PC-3 (cell line): ENCODE measurements around the gene CYP2E1. TPM values are rescaled to one million over a fixed set of nuclear protein-coding genes. Genes with fewer than 3 reads are reported as not detected.
A peak's percentile ranks its signal among the peaks of the same experiment; 100 is the strongest.
"Not testable (repeated sequence)": the region's sequence is repeated elsewhere in the genome, so short reads cannot be mapped to it uniquely, and the experiment has no call there.

Experiments
- ATAC-seq: fragments of 200-7000 bp; cut with Tn5 transposase; 2 replicates; pipeline ENCODE4 v1.9.1; 2020; ENCODE audit warnings: mild to moderate bottlenecking, moderate library complexity
- BruUV-seq: library from RNA; stranded (reverse); fragments of 400-500 nt; replicated peaks from 2 replicates; lab custom pipeline; 2021; lab: Mats Ljungman, UMichigan
- CTCF ChIA-PET: fragments of 300-600 bp; sonication (Branson Sonifier 250); formaldehyde crosslinking; loops from one replicate; lab custom pipeline; 2022; ENCODE audit warnings: antibody characterized with exemption; lab: Charles Lee
- POLR2A ChIA-PET: fragments of 300-600 bp; sonication (Branson Sonifier 250); formaldehyde crosslinking; loops from one replicate; lab custom pipeline; 2022; ENCODE audit warnings: antibody characterized with exemption; ENCODE audit not compliant: unreplicated experiment; lab: Charles Lee
- DNase-seq: peaks from one replicate; pipeline ENCODE4 v3.0.0-alpha.2; 2015
- H2AFZ ChIP-seq: fragments of 300-600 bp; sonication (generic); 2 replicates; pipeline ENCODE4 v1.6.0; 2016; ENCODE audit warnings: antibody characterized with exemption, low read length
- H3F3A ChIP-seq: fragments of 300-600 bp; sonication (generic); one replicate; pipeline ENCODE4 v1.6.0; 2017; ENCODE audit warnings: antibody characterized with exemption, low read length, control low read depth, mild to moderate bottlenecking; ENCODE audit not compliant: unreplicated experiment
- H3K27ac ChIP-seq: fragments of 300-600 bp; sonication (generic); 2 replicates; pipeline ENCODE4 v1.5.1; 2016; ENCODE audit warnings: mild to moderate bottlenecking, low read length
- H3K27me3 ChIP-seq: fragments of 300-600 bp; sonication (generic); 2 replicates; pipeline ENCODE4 v1.6.1; 2016; ENCODE audit warnings: low read length, mixed read lengths
- H3K36me3 ChIP-seq: fragments of 300-600 bp; sonication (generic); 2 replicates; pipeline ENCODE4 v1.6.1; 2016; ENCODE audit warnings: low read depth, mixed run types, low read length, mixed read lengths
- H3K4me1 ChIP-seq: fragments of 300-600 bp; sonication (generic); 2 replicates; pipeline ENCODE4 v1.5.1; 2016; ENCODE audit warnings: low read length; ENCODE audit not compliant: insufficient read depth
- H3K4me2 ChIP-seq: fragments of 300-600 bp; sonication (generic); 2 replicates; pipeline ENCODE4 v1.6.0; 2016; ENCODE audit warnings: low read length
- H3K4me3 ChIP-seq: fragments of 300-600 bp; sonication (generic); 2 replicates; pipeline ENCODE4 v1.5.1; 2016; ENCODE audit warnings: mild to moderate bottlenecking, low read length, mixed read lengths
- H3K79me2 ChIP-seq: fragments of 300-600 bp; sonication (generic); 2 replicates; pipeline ENCODE4 v1.6.1; 2017; ENCODE audit warnings: low read length, mixed read lengths
- H3K9ac ChIP-seq: fragments of 300-600 bp; sonication (generic); 2 replicates; pipeline ENCODE4 v1.6.0; 2016; ENCODE audit warnings: mild to moderate bottlenecking, low read length
- H3K9me2 ChIP-seq: fragments of 300-600 bp; sonication (generic); replicated peaks from 2 replicates; pipeline ENCODE4 v1.6.1; 2016; ENCODE audit warnings: mixed run types, low read length, mixed read lengths
- H3K9me3 ChIP-seq: fragments of 300-600 bp; sonication (generic); 2 replicates; pipeline ENCODE4 v1.6.1; 2016; ENCODE audit warnings: low read length, mixed read lengths
- H4K20me1 ChIP-seq: fragments of 300-600 bp; sonication (generic); 2 replicates; pipeline ENCODE4 v1.6.1; 2016; ENCODE audit warnings: low read length, mixed read lengths
- CTCF ChIP-seq: fragments of 300-600 bp; sonication (generic); conservative IDR thresholded peaks from 2 replicates; pipeline ENCODE4 v1.5.1; 2017; ENCODE audit warnings: antibody characterized with exemption, low read depth, mild to moderate bottlenecking, low read length
- EZH2 ChIP-seq: fragments of 300-600 bp; sonication (generic); IDR thresholded peaks from one replicate; pipeline ENCODE4 v1.6.1; 2017; ENCODE audit warnings: antibody characterized with exemption, mild to moderate bottlenecking, low read length; ENCODE audit not compliant: unreplicated experiment
- EZH2phosphoT487 ChIP-seq: fragments of 300-600 bp; sonication (generic); IDR thresholded peaks from 2 replicates; pipeline ENCODE4 v1.6.1; 2018; ENCODE audit warnings: mild to moderate bottlenecking, antibody characterized with exemption, low read length, borderline replicate concordance
- intact Hi-C: fragments of 100-400 bp; cut with micrococcal nuclease; formaldehyde crosslinking; loops from 2 replicates; pipeline ENCODE4 v1.9.0; 2023
- total RNA-seq: library from RNA; depleted of rRNA; stranded (reverse); fragments of >200 nt; gene quantifications from 2 replicates; pipeline ENCODE4 v1.2.3, GENCODE V29; 2014

The CYP2E1 gene
- total RNA-seq, 1 experiment from 2014 or later: 4.2 TPM

- no TSS peak for BruUV-seq
- no peak overlapping the region for H3K9ac ChIP-seq
- no peaks in the 10 kb centered on the region for H3K27me3 ChIP-seq
- no peaks in the 10 kb centered on the region for H3K9me3 ChIP-seq
- DNase-seq (peak; percentile 3), ATAC-seq (no peak)
- H3K4me2 ChIP-seq: no peak overlapping the region
- no peak overlapping the region for H3K27ac ChIP-seq
- ChIA-PET CTCF (no interaction called here), POLR2A (no interaction called here)
- no peak overlapping the region for H3K4me3 ChIP-seq
- no peaks in the 10 kb centered on the region for H3K4me1 ChIP-seq
- TF ChIP-seq EZH2 (no peak), CTCF (no peak), EZH2phosphoT487 (no peak)
- intact Hi-C loops: no loop called here
- H4K20me1 ChIP-seq: no peaks in the 10 kb centered on the region
- no peaks in the 10 kb centered on the region for H3K36me3 ChIP-seq
- no peaks in the 10 kb centered on the region for H3F3A ChIP-seq
- no peak overlapping the region for H2AFZ ChIP-seq
- no peaks in the 10 kb centered on the region for H3K79me2 ChIP-seq
- H3K9me2 ChIP-seq: no peaks in the 10 kb centered on the region
Measured at GRCh38 chr10:133537546-133538545, 10.7 kb downstream of the CYP2E1 start.

- BruUV-seq, H3F3A ChIP-seq, POLR2A ChIA-PET, H3K9ac ChIP-seq, H3K27ac ChIP-seq, ATAC-seq, H3K9me2 ChIP-seq, H3K36me3 ChIP-seq, H4K20me1 ChIP-seq, H3K4me2 ChIP-seq, intact Hi-C loops, DNase-seq, H3K4me1 ChIP-seq, H3K9me3 ChIP-seq, H3K79me2 ChIP-seq, CTCF ChIA-PET, H3K4me3 ChIP-seq, H2AFZ ChIP-seq, H3K27me3 ChIP-seq: not testable (repeated sequence)
Measured at GRCh38 chr10:133541441-133541975, 14.3 kb downstream of the CYP2E1 start.

GRCh38 chr10:133544506-133544905 lies 17.3 kb downstream of the CYP2E1 start:
- no peak overlapping the region for H3K4me3 ChIP-seq
- H3K4me2 ChIP-seq: no peak overlapping the region
- ChIA-PET POLR2A (no interaction called here), CTCF (no interaction called here)
- no peaks in the 10 kb centered on the region for H3K36me3 ChIP-seq
- no peak overlapping the region for H3K9ac ChIP-seq
- DNase-seq (no peak), ATAC-seq (no peak)
- H4K20me1 ChIP-seq: no peaks in the 10 kb centered on the region
- no peaks in the 10 kb centered on the region for H3K4me1 ChIP-seq
- TF ChIP-seq EZH2phosphoT487: no peak
- no peak for TF ChIP-seq CTCF
- no peak for TF ChIP-seq EZH2
- no peaks in the 10 kb centered on the region for H3K9me2 ChIP-seq
- intact Hi-C loops: no loop called here
- H3K79me2 ChIP-seq: no peaks in the 10 kb centered on the region
- H3F3A ChIP-seq: no peaks in the 10 kb centered on the region
- H3K27me3 ChIP-seq: no peaks in the 10 kb centered on the region
- no peak overlapping the region for H3K27ac ChIP-seq
- no peak overlapping the region for H2AFZ ChIP-seq
- no TSS peak for BruUV-seq
- H3K9me3 ChIP-seq: no peaks in the 10 kb centered on the region
